Measurements from ENCODE around the gene NVL. TPM values are rescaled to one million over a fixed set of nuclear protein-coding genes. Genes with fewer than 3 reads are reported as not detected.

The NVL gene
- 10 to 100 TPM; 42.9 to 43.7 TPM for total RNA-seq

DNA sequence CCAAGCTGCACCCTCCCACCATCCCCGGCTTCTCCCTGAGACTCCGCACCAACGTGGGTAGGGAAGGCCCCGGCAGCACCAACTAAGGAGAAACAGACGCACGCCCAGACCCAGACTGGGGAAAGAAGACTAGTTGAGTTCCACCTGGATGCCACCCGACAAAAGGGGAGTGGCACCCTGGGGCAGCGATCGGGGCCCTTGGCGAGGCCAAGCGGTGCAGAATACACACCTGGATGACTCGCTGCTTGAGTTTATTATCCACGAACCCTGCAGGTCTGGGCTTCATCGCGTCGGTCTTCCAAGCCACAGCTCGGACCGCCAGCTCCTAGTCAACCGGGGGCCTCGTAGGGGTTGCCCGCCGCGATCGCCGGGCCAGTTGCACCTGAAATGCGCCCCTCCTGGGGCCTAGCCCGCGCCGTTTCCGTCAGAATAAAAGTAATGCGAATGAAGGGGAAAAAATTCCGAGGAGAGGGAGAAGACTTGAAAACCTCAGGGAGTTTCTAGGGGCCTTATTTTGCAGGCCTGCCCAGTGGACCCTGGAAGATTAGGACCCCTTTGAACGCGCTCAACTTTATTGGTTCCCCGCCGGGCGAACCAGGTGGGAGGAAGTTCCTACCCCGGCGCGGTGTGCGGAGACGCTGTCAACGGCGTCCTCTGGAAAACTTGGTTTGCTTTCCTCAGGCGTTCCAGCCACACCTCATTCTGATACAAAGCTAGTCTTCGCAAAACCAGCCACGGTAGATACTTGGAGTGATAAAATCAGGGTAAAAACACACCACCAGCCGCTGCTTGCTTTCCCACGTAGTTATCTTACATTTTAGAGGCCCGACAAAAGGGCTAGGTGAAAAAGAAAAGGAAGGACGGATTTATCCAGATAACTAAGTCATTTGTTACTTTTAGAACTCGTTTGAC lies at the start of gene NVL:
Gene NVL (minus strand): TSS at position 331 of the 912 bp plus-strand sequence. CDS start 45 bp downstream, at position 286.

DNA sequence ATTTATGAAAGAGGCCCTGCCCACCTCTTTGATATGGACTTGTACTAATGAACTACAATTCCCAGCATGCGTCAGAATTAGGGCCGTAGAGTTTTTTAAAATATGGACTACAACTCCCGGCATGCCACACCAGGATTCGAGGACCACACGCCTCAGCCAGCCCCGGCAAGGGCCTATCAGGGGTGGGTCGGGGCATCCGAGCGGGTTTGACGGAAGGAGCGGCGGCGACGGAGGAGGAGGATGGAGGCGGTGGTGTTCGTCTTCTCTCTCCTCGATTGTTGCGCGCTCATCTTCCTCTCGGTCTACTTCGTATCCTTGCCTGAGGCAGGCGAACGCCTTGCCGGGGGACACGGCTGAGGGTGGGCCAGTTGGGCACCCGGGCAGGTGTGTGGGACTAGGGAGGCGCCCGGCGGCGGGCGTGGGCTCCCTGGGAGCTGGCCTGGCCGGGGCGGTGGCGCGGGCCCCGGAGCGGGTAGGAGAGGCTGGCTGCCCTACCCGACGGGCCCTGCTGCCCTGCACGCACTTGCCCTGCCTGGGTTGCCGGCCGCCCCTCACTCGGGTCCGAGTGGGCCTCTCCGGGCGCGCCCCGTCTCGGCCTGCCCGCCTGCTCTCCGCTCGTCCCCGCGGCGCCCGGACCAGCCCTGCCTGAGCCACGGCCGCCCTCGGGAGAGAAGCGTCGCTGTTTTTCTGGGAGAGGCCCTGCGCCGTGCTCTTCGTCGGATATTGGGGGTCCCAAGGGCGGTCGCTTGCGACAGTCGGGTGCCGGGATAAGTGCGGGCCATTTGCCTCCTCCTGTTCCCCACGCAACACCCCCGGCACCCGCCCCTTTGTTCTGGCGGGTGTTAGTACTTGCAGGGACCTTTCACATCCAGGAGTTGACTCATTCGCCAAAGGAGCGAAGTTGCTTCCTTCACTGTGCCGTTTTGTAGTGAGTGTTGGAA lies 27.0 kb upstream of the NVL start, which contains the start of gene CNIH4:
Gene CNIH4 (plus strand): TSS at position 195 of the 941 bp plus-strand sequence. CDS start 46 bp downstream, at position 241.

DNA sequence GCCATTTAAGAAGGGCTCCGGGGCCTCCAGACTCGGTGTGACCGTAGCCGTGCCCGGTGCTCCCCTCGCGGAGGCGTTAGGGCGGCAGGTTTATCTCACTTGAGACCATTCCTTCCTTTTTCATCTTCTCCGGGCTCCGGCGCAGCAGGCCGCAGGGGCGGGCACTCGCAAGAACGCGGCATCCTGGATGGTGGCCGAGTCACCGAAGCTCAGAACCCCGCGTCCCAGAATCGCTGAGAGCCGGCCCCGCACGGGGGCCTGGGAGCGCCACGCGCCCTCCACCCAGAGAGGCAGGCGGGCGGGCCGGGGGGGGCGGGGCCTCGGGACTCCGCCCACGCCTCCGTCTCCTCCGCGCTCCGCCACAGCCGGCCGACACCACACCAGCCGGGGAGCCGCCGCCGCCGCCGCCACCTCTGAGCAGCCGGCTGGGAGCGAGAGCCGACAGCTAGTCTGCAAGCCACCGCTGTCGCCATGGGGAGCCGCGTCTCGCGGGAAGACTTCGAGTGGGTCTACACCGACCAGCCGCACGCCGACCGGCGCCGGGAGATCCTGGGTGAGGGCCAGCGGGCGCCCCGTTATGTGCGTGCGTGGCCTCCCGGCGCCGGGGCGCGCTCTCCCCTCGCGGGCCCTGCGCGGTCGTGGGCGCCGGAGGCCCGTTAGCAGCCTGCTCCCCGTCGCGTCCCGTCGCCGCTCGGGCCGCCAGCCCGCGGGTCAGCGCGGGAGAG lies 146.9 kb downstream of the NVL start, which contains the start of gene DEGS1:
Gene DEGS1 (plus strand): TSS at position 375 of the 725 bp plus-strand sequence. CDS start 97 bp downstream, at position 472.

Small RNAs within 50 kb of the gene (microRNA-seq; reads per million reads assigned to microRNA genes)
- not detected for gene MIR320B2 (ENCODE audit: borderline microRNAs expressed, borderline replicate concordance)

Other genes starting within 250 kb of the NVL start
- 10 to 100 TPM; 25.3 to 28.2 TPM for gene FBXO28, start 216.1 kb downstream of the NVL start, total RNA-seq
- gene DEGS1, start 146.9 kb downstream of the NVL start, total RNA-seq, result 10 to 100 TPM; 78.6 to 80.3 TPM
- gene CNIH4, start 26.7 kb upstream of the NVL start, total RNA-seq, result 10 to 100 TPM; 40.6 to 41.6 TPM
- 10 to 100 TPM; 85.5 to 88.5 TPM for gene WDR26, start 104.6 kb upstream of the NVL start, total RNA-seq